ENCODE results near the gene ENTPD6.

GRCh38 chr20:25148982-25149846 lies 46.3 kb upstream of the ENTPD6 start:
- no peak for TF ChIP-seq CTCF (IDR thresholded peaks at IDR 0.05)
- TF ChIP-seq POLR2A (IDR thresholded peaks at IDR 0.05): no peak

Measured in uterus (tissue), 2 donors.